PFSK-1 (cell line): ENCODE measurements around the gene TTN.

Source experiments
- POLR2AphosphoS5 ChIP-seq: IDR thresholded peaks from 2 replicates; pipeline ENCODE4 v1.6.1; 2012; ENCODE audit warnings: low read depth, mild to moderate bottlenecking, control low read depth, low read length, moderate library complexity
- SIN3A ChIP-seq: IDR thresholded peaks from 2 replicates; pipeline ENCODE4 v1.6.1; 2012; ENCODE audit warnings: mild to moderate bottlenecking, low read length, moderate library complexity, borderline replicate concordance; ENCODE audit not compliant: insufficient read depth
- TAF1 ChIP-seq: IDR thresholded peaks from 2 replicates; pipeline ENCODE4 v1.6.1; 2012; ENCODE audit warnings: low read length, control low read depth, borderline replicate concordance; ENCODE audit not compliant: insufficient read depth
- TF ChIP-seq, protein P1 (sequence below), 2 experiments: IDR thresholded peaks; 2 replicates each; pipeline versions ENCODE4 v1.6.1 to v1.8.0; 2011 to 2012; ENCODE audit warnings: low read depth in 2 of 2, low read length in 2 of 2, control low read depth in 1 of 2, inconsistent platforms in 1 of 2, mild to moderate bottlenecking in 1 of 2, moderate library complexity in 1 of 2; ENCODE audit not compliant: insufficient read depth in 1 of 2

DNA sequence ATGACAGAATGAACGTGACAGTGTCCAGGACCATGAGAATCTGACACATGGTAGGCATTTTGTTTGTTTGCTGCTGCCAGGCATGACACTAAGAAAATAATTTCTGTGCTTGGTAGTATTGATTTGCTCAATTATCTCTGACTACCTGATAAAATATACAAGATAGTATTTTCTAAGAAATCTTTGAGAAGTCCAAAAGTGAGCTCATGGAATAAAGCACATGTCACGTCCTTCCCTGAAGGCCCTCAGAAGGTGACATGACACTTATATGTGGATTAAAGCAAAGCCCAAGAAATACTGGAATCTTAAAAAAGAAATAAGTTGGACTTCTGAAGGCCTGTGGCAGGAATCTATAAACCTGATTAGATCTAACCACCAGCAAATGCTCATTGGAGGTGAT lies 3.8 kb upstream of the TTN start:
- TF ChIP-seq SIN3A (no peak), POLR2AphosphoS5 (no peak), TAF1 (no peak)
- TF ChIP-seq, protein P1, sequence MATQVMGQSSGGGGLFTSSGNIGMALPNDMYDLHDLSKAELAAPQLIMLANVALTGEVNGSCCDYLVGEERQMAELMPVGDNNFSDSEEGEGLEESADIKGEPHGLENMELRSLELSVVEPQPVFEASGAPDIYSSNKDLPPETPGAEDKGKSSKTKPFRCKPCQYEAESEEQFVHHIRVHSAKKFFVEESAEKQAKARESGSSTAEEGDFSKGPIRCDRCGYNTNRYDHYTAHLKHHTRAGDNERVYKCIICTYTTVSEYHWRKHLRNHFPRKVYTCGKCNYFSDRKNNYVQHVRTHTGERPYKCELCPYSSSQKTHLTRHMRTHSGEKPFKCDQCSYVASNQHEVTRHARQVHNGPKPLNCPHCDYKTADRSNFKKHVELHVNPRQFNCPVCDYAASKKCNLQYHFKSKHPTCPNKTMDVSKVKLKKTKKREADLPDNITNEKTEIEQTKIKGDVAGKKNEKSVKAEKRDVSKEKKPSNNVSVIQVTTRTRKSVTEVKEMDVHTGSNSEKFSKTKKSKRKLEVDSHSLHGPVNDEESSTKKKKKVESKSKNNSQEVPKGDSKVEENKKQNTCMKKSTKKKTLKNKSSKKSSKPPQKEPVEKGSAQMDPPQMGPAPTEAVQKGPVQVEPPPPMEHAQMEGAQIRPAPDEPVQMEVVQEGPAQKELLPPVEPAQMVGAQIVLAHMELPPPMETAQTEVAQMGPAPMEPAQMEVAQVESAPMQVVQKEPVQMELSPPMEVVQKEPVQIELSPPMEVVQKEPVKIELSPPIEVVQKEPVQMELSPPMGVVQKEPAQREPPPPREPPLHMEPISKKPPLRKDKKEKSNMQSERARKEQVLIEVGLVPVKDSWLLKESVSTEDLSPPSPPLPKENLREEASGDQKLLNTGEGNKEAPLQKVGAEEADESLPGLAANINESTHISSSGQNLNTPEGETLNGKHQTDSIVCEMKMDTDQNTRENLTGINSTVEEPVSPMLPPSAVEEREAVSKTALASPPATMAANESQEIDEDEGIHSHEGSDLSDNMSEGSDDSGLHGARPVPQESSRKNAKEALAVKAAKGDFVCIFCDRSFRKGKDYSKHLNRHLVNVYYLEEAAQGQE (IDR thresholded peaks at IDR 0.05; ENCODE audit: insufficient read depth in 1 of 2, low read depth in 2 of 2, low read length in 2 of 2): no peak
